T-cell (primary cell): ENCODE measurements around the gene TICAM2. TPM values are rescaled to one million over a fixed set of nuclear protein-coding genes. Genes with fewer than 3 reads are reported as not detected.
A peak's percentile ranks its signal among the peaks of the same experiment; 100 is the strongest.

Experiments used
- ATAC-seq, 4 experiments: fragments of 200-7000 bp in 3 of 4; fragments of 150-1000 bp in 1 of 4; cut with Tn5 transposase; replicated peaks in 1 of 4; 1 replicate in 3 of 4; 2 replicates in 1 of 4; pipeline ENCODE4 v1.10.0; 2021; ENCODE audit warnings: moderate library complexity in 3 of 4, mild to moderate bottlenecking in 2 of 4, moderate number of reproducible peaks in 1 of 4
- CTCF ChIA-PET, 2 donors: fragments of 300-600 bp; sonication (Branson Sonifier 250); formaldehyde crosslinking; loops; one replicate each; lab custom pipeline; 2022; ENCODE audit warnings: antibody characterized with exemption in 2 of 2; lab: Charles Lee
- POLR2A ChIA-PET, 2 donors: fragments of 300-600 bp; sonication (Branson Sonifier 250); formaldehyde crosslinking; loops; one replicate each; lab custom pipeline; 2022; ENCODE audit warnings: antibody characterized with exemption in 2 of 2; lab: Charles Lee
- DNase-seq, 35 experiments: peaks; one replicate each; pipeline versions ENCODE4 v3.0.0 to v3.0.0-alpha.2; 2013 to 2023
- H3K27ac ChIP-seq: one replicate; pipeline ENCODE4 v1.5.1; 2013; ENCODE audit warnings: low read length
- H3K27me3 ChIP-seq, 2 experiments: replicated peaks in 1 of 2; 1 replicate in 1 of 2; 2 replicates in 1 of 2; pipeline versions ENCODE4 v1.6.1 to v1.7.0; 2013; ENCODE audit warnings: low read length in 1 of 2, mixed read lengths in 1 of 2; ENCODE audit not compliant: control insufficient read depth in 2 of 2, insufficient read depth in 2 of 2; ENCODE audit errors: extremely low read depth in 1 of 2
- H3K36me3 ChIP-seq, 2 donors: 1 replicate in 1 of 2; 2 replicates in 1 of 2; pipeline versions ENCODE4 v1.6.1 to v1.7.0; 2013; ENCODE audit warnings: low read length in 1 of 2; ENCODE audit not compliant: control insufficient read depth in 2 of 2, insufficient read depth in 1 of 2; ENCODE audit errors: extremely low read depth in 1 of 2
- H3K4me1 ChIP-seq, 2 experiments: 1 replicate in 1 of 2; 2 replicates in 1 of 2; pipeline versions ENCODE4 v1.6.1 to v1.7.0; 2013; ENCODE audit warnings: low read length in 2 of 2, mixed read lengths in 1 of 2; ENCODE audit not compliant: insufficient read depth in 2 of 2, control insufficient read depth in 1 of 2; ENCODE audit errors: extremely low read depth in 1 of 2
- H3K4me3 ChIP-seq, 2 donors: 1 replicate in 1 of 2; 2 replicates in 1 of 2; pipeline versions ENCODE4 v1.5.1 to v1.7.0; 2013; ENCODE audit warnings: mild to moderate bottlenecking in 2 of 2, low read length in 1 of 2, moderate library complexity in 1 of 2; ENCODE audit not compliant: control insufficient read depth in 1 of 2; ENCODE audit errors: extremely low read depth in 1 of 2
- H3K9me3 ChIP-seq: 2 replicates; pipeline ENCODE4 v1.7.0; 2013
- H3K27ac Mint-ChIP-seq, 2 donors: one replicate each; pipeline ENCODE4 v1.8.0; 2020 to 2021; ENCODE audit warnings: mild to moderate bottlenecking in 2 of 2, mixed read lengths in 2 of 2
- H3K27me3 Mint-ChIP-seq, 2 donors: one replicate each; pipeline ENCODE4 v1.8.0; 2021 to 2022; ENCODE audit warnings: mixed read lengths in 2 of 2
- H3K36me3 Mint-ChIP-seq: one replicate; pipeline ENCODE4 v1.8.0; 2021; ENCODE audit warnings: mixed read lengths
- H3K4me1 Mint-ChIP-seq, 3 donors: one replicate each; pipeline ENCODE4 v1.8.0; 2020 to 2022; ENCODE audit warnings: mixed read lengths in 3 of 3, mild to moderate bottlenecking in 1 of 3
- H3K4me3 Mint-ChIP-seq, 3 donors: one replicate each; pipeline ENCODE4 v1.8.0; 2020 to 2022; ENCODE audit warnings: mild to moderate bottlenecking in 3 of 3, mixed read lengths in 3 of 3, moderate library complexity in 3 of 3
- H3K9me3 Mint-ChIP-seq, 3 donors: one replicate each; pipeline ENCODE4 v1.8.0; 2020 to 2022; ENCODE audit warnings: mixed read lengths in 3 of 3
- WGBS: methylation state at CpG from one replicate; pipeline ENCODE4 v1.1.5; 2013; ENCODE audit warnings: missing lambda C conversion rate; ENCODE audit not compliant: insufficient coverage; 5-methylcytosine and 5-hydroxymethylcytosine counted together
- total RNA-seq, 35 experiments: library from RNA in 6 of 35; stranded (reverse) in 6 of 35; fragments of 120-200 nt in 1 of 35; gene quantifications; one replicate each; pipeline versions ENCODE4 v1.2.1 to v1.2.4 and lab custom pipeline; 2013 to 2026

The TICAM2 gene
- total RNA-seq, 5 donors from 2014 or later (not counting 1 experiment from before 2014, with no cell fraction given) = 0.51 to 1.7 (median 0.82) TPM

- Histone ChIP-seq H3K36me3 (no peaks in the 10 kb centered on the region), H3K4me3 (no peak overlapping the region), H3K27me3 (no peaks in the 10 kb centered on the region), H3K4me1 (no peaks in the 10 kb centered on the region), H3K27ac (no peak overlapping the region), H3K9me3 (no peaks in the 10 kb centered on the region)
- DNase-seq = no peak
- CTCF ChIA-PET = interaction anchor here (0.6 to 2.2 kb wide), 4 partner anchors 14 to 291 kb away, joined by 4 to 15 read pairs (median 7); no protein-coding TSS in a partner anchor
- POLR2A ChIA-PET = no interaction called here
- Mint-ChIP-seq H3K36me3 (no peaks in the 10 kb centered on the region), H3K4me3 (no peak overlapping the region), H3K27me3 (no peaks in the 10 kb centered on the region), H3K4me1 (no peaks in the 10 kb centered on the region), H3K27ac (no peak overlapping the region), H3K9me3 (no peaks in the 10 kb centered on the region)
- ATAC-seq = no peak
- WGBS = 100% methylated on average over 2 of the region's 4 CpGs
Observed at GRCh38 chr5:115588640-115589039, 13.6 kb downstream of the TICAM2 start.

- POLR2A ChIA-PET = no interaction called here
Observed at GRCh38 chr5:115586525-115587146, 15.6 kb downstream of the TICAM2 start.

GRCh38 chr5:115585265-115585664 lies 17.0 kb downstream of the TICAM2 start:
- Mint-ChIP-seq H3K27me3 (no peaks in the 10 kb centered on the region), H3K4me3 (no peak overlapping the region), H3K4me1 (no peaks in the 10 kb centered on the region), H3K27ac (no peak overlapping the region), H3K9me3 (no peaks in the 10 kb centered on the region), H3K36me3 (peaks cover 7% of the 10 kb centered on the region)
- ATAC-seq (no peak), DNase-seq (no peak)
- H3K36me3 ChIP-seq = no peaks in the 10 kb centered on the region
- H3K4me3 ChIP-seq = no peak overlapping the region
- POLR2A ChIA-PET = no interaction called here
- H3K4me1 ChIP-seq = no peaks in the 10 kb centered on the region
- H3K27ac ChIP-seq = no peak overlapping the region
- no CpG with 5 or more reads among the region's 1 CpG for WGBS
- no peaks in the 10 kb centered on the region for H3K9me3 ChIP-seq
- CTCF ChIA-PET = interaction anchor here in 1 of 2 donors (0.6 kb wide), 1 partner anchor 11 kb away, joined by 4 read pairs; no protein-coding TSS in a partner anchor
- H3K27me3 ChIP-seq = no peaks in the 10 kb centered on the region

More at GRCh38 chr5:115586525-115587146, 15.6 kb downstream of the TICAM2 start:
- Histone ChIP-seq H3K4me3 (no peak overlapping the region), H3K9me3 (no peaks in the 10 kb centered on the region), H3K27ac (no peak overlapping the region), H3K36me3 (no peaks in the 10 kb centered on the region), H3K4me1 (no peaks in the 10 kb centered on the region), H3K27me3 (no peaks in the 10 kb centered on the region)
- no peaks in the 10 kb centered on the region for H3K9me3 Mint-ChIP-seq
- DNase-seq (peak in 1 of 35 experiments; percentile 47), ATAC-seq (no peak)
- H3K36me3 Mint-ChIP-seq = no peaks in the 10 kb centered on the region
- no peak overlapping the region for H3K27ac Mint-ChIP-seq
- 94% methylated on average over 3 of the region's 6 CpGs for WGBS
- H3K27me3 Mint-ChIP-seq = no peaks in the 10 kb centered on the region
- CTCF ChIA-PET = interaction anchor here (0.7 to 2.2 kb wide), 5 partner anchors 9 to 277 kb away, joined by 3 to 15 read pairs (median 4); no protein-coding TSS in a partner anchor
- no peaks in the 10 kb centered on the region for H3K4me1 Mint-ChIP-seq
- no peak overlapping the region for H3K4me3 Mint-ChIP-seq

- H3K36me3 Mint-ChIP-seq = peaks cover 8% of the 10 kb centered on the region
- Histone ChIP-seq H3K4me3 (no peak overlapping the region), H3K27me3 (no peaks in the 10 kb centered on the region), H3K36me3 (no peaks in the 10 kb centered on the region), H3K4me1 (no peaks in the 10 kb centered on the region), H3K27ac (no peak overlapping the region), H3K9me3 (no peaks in the 10 kb centered on the region)
- no peaks in the 10 kb centered on the region for H3K9me3 Mint-ChIP-seq
- no peak overlapping the region for H3K4me3 Mint-ChIP-seq
- no peak for DNase-seq
- ChIA-PET CTCF (no interaction called here), POLR2A (no interaction called here)
- no peaks in the 10 kb centered on the region for H3K27me3 Mint-ChIP-seq
- ATAC-seq = no peak
- H3K4me1 Mint-ChIP-seq = no peaks in the 10 kb centered on the region
- no CpG with 5 or more reads among the region's 1 CpG for WGBS
- H3K27ac Mint-ChIP-seq = no peak overlapping the region
Observed at GRCh38 chr5:115584501-115584900, 17.8 kb downstream of the TICAM2 start.

- no peak overlapping the region for H3K27ac ChIP-seq
- ChIA-PET POLR2A (no interaction called here), CTCF (interaction anchor here in 1 of 2 donors (1.0 kb wide), 2 partner anchors 274 to 1971 kb away, joined by 3 to 4 read pairs; no protein-coding TSS in a partner anchor)
- 60% methylated on average over 1 of the region's 3 CpGs for WGBS
- H3K4me1 ChIP-seq = no peaks in the 10 kb centered on the region
- Mint-ChIP-seq H3K9me3 (no peaks in the 10 kb centered on the region), H3K27ac (no peak overlapping the region), H3K4me1 (no peaks in the 10 kb centered on the region), H3K4me3 (no peak overlapping the region), H3K27me3 (no peaks in the 10 kb centered on the region), H3K36me3 (peaks cover 8% of the 10 kb centered on the region)
- H3K27me3 ChIP-seq = no peaks in the 10 kb centered on the region
- H3K36me3 ChIP-seq = no peaks in the 10 kb centered on the region
- no peak for DNase-seq
- no peak overlapping the region for H3K4me3 ChIP-seq
- H3K9me3 ChIP-seq = no peaks in the 10 kb centered on the region
- ATAC-seq = no peak
Observed at GRCh38 chr5:115583474-115583873, 18.8 kb downstream of the TICAM2 start.

GRCh38 chr5:115580941-115581340 lies 21.3 kb downstream of the TICAM2 start:
- Histone ChIP-seq H3K27ac (no peak overlapping the region), H3K4me3 (no peak overlapping the region), H3K9me3 (no peaks in the 10 kb centered on the region), H3K36me3 (no peaks in the 10 kb centered on the region), H3K27me3 (no peaks in the 10 kb centered on the region), H3K4me1 (no peaks in the 10 kb centered on the region)
- H3K4me1 Mint-ChIP-seq = no peaks in the 10 kb centered on the region
- no peak for DNase-seq
- H3K9me3 Mint-ChIP-seq = no peaks in the 10 kb centered on the region
- H3K36me3 Mint-ChIP-seq = peaks cover 8% of the 10 kb centered on the region
- no peak for ATAC-seq
- ChIA-PET CTCF (interaction anchor here in 1 of 2 donors (0.7 to 1.0 kb wide), 3 partner anchors 9 to 1969 kb away, joined by 3 read pairs; no protein-coding TSS in a partner anchor), POLR2A (no interaction called here)
- H3K4me3 Mint-ChIP-seq = no peak overlapping the region
- 100% methylated on average over 1 of the region's 2 CpGs for WGBS
- no peaks in the 10 kb centered on the region for H3K27me3 Mint-ChIP-seq
- no peak overlapping the region for H3K27ac Mint-ChIP-seq
